CD4-positive, alpha-beta T cell treated with Interleukin-6 for 4 hours (primary cell): Measurements from ENCODE around the gene BUB1.
"Not testable (repeated sequence)": the region's sequence is repeated elsewhere in the genome, so short reads cannot be mapped to it uniquely, and the experiment has no call there.

Experiments
- DNase-seq: peaks from one replicate; pipeline ENCODE4 v3.0.0-alpha.2; 2020; ENCODE audit warnings: mixed read lengths

The BUB1 gene

GRCh38 chr2:110589677-110590330, 88.1 kb downstream of the BUB1 start:
- not testable (repeated sequence) for DNase-seq

- not testable (repeated sequence) for DNase-seq
Measured at GRCh38 chr2:110588520-110588919, 89.3 kb downstream of the BUB1 start.
